Body of pancreas (tissue), 4 donors: ENCODE measurements around the gene ODF2. TPM values are rescaled to one million over a fixed set of nuclear protein-coding genes. Genes with fewer than 3 reads are reported as not detected.

Experiments
- ATAC-seq: fragments of 150-250 bp; one replicate; pipeline ENCODE4 v1.9.1; 2016
- DNase-seq, 4 donors: peaks; one replicate each; pipeline ENCODE4 v3.0.0-alpha.2; 2019
- H3K27ac ChIP-seq, 4 donors: fragments of 200-600 bp; sonication (generic); 1 replicate in 3 of 4; 2 replicates in 1 of 4; pipeline versions ENCODE4 v1.5.1 to v1.6.1; 2016 to 2019; ENCODE audit warnings: mild to moderate bottlenecking in 1 of 4, mixed read lengths in 1 of 4, moderate library complexity in 1 of 4
- H3K27me3 ChIP-seq, 2 donors: fragments of 200-600 bp; sonication (generic); one replicate each; pipeline ENCODE4 v1.6.0; 2016; ENCODE audit warnings: mild to moderate bottlenecking in 1 of 2
- H3K36me3 ChIP-seq, 2 donors: fragments of 200-600 bp; sonication (generic); replicated peaks in 1 of 2; 2 replicates each; pipeline ENCODE4 v1.5.1; 2016; ENCODE audit warnings: low read depth in 2 of 2; ENCODE audit not compliant: insufficient read depth in 1 of 2
- H3K4me1 ChIP-seq: fragments of 200-600 bp; sonication (generic); one replicate; pipeline ENCODE4 v1.6.0; 2016
- H3K4me3 ChIP-seq, 2 donors: fragments of 200-600 bp; sonication (generic); 1 replicate in 1 of 2; 2 replicates in 1 of 2; pipeline ENCODE4 v1.5.1; 2016 to 2019
- H3K9me3 ChIP-seq, 3 donors: fragments of 200-600 bp; sonication (generic); 1 replicate in 2 of 3; 2 replicates in 1 of 3; pipeline ENCODE4 v1.5.1; 2016
- CTCF ChIP-seq, 7 experiments: fragments of 450-650 bp in 4 of 7; fragments of 200-600 bp in 3 of 7; sonication (generic) in 3 of 7; IDR thresholded peaks; one replicate each; pipeline ENCODE4 v1.5.1; 2016 to 2019; ENCODE audit warnings: antibody characterized with exemption in 7 of 7
- POLR2A ChIP-seq, 3 donors: fragments of 450-650 bp; IDR thresholded peaks; one replicate each; pipeline ENCODE4 v1.6.1; 2016; ENCODE audit warnings: antibody characterized with exemption in 3 of 3, mild to moderate bottlenecking in 2 of 3
- whole genome bisulfite sequencing, 2 donors: methylation state at CpG; one replicate each; pipeline ENCODE4 v1.1.5; 2017; 5-methylcytosine and 5-hydroxymethylcytosine counted together
- intact Hi-C: fragments of 100-400 bp; cut with DNase I; formaldehyde crosslinking; loops from one replicate; pipeline ENCODE4 v1.15.1; 2023
- total RNA-seq, 2 donors: library from RNA; depleted of rRNA; stranded (reverse); fragments of >200 nt; gene quantifications; one replicate each; pipeline ENCODE4 v1.1.0, GENCODE V29; 2016

The ODF2 gene
- total RNA-seq, 2 donors from 2014 or later = 14.3 to 23.4 TPM

GRCh38 chr9:128415281-128415680 lies 40.5 kb upstream of the ODF2 start:
- DNase-seq (no peak), ATAC-seq (no peak)
- no peaks in the 10 kb centered on the region for H3K27me3 ChIP-seq
- no peak for TF ChIP-seq CTCF (IDR thresholded peaks at IDR 0.05)
- TF ChIP-seq POLR2A (IDR thresholded peaks at IDR 0.05) = no peak
- intact Hi-C loops = no loop called here
- H3K36me3 ChIP-seq = no peaks in the 10 kb centered on the region
- H3K4me1 ChIP-seq = peaks cover 14% of the 10 kb centered on the region
- H3K4me3 ChIP-seq = no peak overlapping the region
- H3K9me3 ChIP-seq = no peaks in the 10 kb centered on the region
- WGBS, 2 donors = 40 to 48% methylated on average over 1 to 2 of the region's 2 CpGs
- H3K27ac ChIP-seq = no peak overlapping the region

GRCh38 chr9:128416014-128416413 lies 39.8 kb upstream of the ODF2 start:
- intact Hi-C loops = no loop called here
- H3K36me3 ChIP-seq = no peaks in the 10 kb centered on the region
- no peak overlapping the region for H3K27ac ChIP-seq
- no peaks in the 10 kb centered on the region for H3K27me3 ChIP-seq
- DNase-seq = no peak
- no peak overlapping the region for H3K4me3 ChIP-seq
- no peak for TF ChIP-seq CTCF (IDR thresholded peaks at IDR 0.05)
- no peak for TF ChIP-seq POLR2A (IDR thresholded peaks at IDR 0.05)
- H3K4me1 ChIP-seq = peaks cover 14% of the 10 kb centered on the region
- 33 to 42% methylated on average over 6 of the region's 6 CpGs for WGBS, 2 donors
- ATAC-seq = no peak
- H3K9me3 ChIP-seq = no peaks in the 10 kb centered on the region

- WGBS, 2 donors = 58 to 61% methylated on average over 5 to 6 of the region's 6 CpGs
Observed at GRCh38 chr9:128416432-128417019, 39.3 kb upstream of the ODF2 start.

GRCh38 chr9:128419061-128419925 lies 36.5 kb upstream of the ODF2 start:
- peaks cover 21% of the 10 kb centered on the region for H3K4me1 ChIP-seq
- intact Hi-C loops = no loop called here
- no peak for ATAC-seq

More at GRCh38 chr9:128416432-128417019, 39.3 kb upstream of the ODF2 start:
- peaks cover 19% of the 10 kb centered on the region for H3K4me1 ChIP-seq
- DNase-seq (no peak), ATAC-seq (no peak)
- intact Hi-C loops = no loop called here
- no peaks in the 10 kb centered on the region for H3K27me3 ChIP-seq
- H3K36me3 ChIP-seq = no peaks in the 10 kb centered on the region
- H3K9me3 ChIP-seq = no peaks in the 10 kb centered on the region
- no peak overlapping the region for H3K4me3 ChIP-seq
- no peak overlapping the region for H3K27ac ChIP-seq
- TF ChIP-seq CTCF (IDR thresholded peaks at IDR 0.05) (no peak), POLR2A (IDR thresholded peaks at IDR 0.05) (no peak)

More at GRCh38 chr9:128419061-128419925, 36.5 kb upstream of the ODF2 start:
- Histone ChIP-seq H3K27ac (no peak overlapping the region), H3K27me3 (no peaks in the 10 kb centered on the region), H3K9me3 (no peaks in the 10 kb centered on the region), H3K4me3 (peak overlapping the region; percentile 81 to 99), H3K36me3 (no peaks in the 10 kb centered on the region)
- no peak for TF ChIP-seq POLR2A (IDR thresholded peaks at IDR 0.05)
- no peak for TF ChIP-seq CTCF (IDR thresholded peaks at IDR 0.05)
- peak in 2 of 4 donors; percentile 14 to 22 for DNase-seq
- WGBS, 2 donors = 11 to 12% methylated on average over 20 to 28 of the region's 28 CpGs
